Fibroblast of mammary gland (primary cell): ENCODE results near the gene EDN1.

Source experiments
- DNase-seq: peaks from one replicate; pipeline ENCODE4 v3.0.0-alpha.2; 2010; ENCODE audit warnings: low read depth
- H3K4me3 ChIP-seq: 2 replicates; pipeline ENCODE4 v1.5.1; 2011; ENCODE audit warnings: low read depth, mild to moderate bottlenecking, low read length, moderate library complexity; ENCODE audit not compliant: control insufficient read depth
- CTCF ChIP-seq: conservative IDR thresholded peaks from 2 replicates; pipeline ENCODE4 v1.5.1; 2011; ENCODE audit warnings: low read depth, low read length, inconsistent platforms; ENCODE audit not compliant: control insufficient read depth, insufficient read depth

Gene EDN1

DNA sequence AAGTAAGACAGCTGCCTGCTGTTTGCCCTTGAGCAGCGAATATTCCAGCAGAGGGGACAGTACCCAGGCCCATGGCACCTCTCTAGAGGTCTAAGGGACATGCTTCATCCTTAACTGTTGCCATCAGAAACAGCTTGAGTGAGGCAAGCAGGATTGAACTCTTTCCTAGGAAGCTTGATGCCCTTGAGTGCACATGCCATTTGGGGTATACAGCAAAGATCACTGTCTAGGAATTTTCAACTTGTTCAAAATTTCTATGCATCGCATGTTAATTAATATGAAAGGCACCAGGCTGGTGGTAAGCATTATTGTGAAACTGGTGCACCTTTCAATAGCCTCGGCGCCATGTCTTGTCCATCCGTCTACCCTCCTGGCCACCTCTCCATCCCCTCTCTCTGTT lies 54.1 kb downstream of the EDN1 start:
- H3K4me3 ChIP-seq: no peak overlapping the region
- DNase-seq: no peak
- no peak for TF ChIP-seq CTCF

DNA sequence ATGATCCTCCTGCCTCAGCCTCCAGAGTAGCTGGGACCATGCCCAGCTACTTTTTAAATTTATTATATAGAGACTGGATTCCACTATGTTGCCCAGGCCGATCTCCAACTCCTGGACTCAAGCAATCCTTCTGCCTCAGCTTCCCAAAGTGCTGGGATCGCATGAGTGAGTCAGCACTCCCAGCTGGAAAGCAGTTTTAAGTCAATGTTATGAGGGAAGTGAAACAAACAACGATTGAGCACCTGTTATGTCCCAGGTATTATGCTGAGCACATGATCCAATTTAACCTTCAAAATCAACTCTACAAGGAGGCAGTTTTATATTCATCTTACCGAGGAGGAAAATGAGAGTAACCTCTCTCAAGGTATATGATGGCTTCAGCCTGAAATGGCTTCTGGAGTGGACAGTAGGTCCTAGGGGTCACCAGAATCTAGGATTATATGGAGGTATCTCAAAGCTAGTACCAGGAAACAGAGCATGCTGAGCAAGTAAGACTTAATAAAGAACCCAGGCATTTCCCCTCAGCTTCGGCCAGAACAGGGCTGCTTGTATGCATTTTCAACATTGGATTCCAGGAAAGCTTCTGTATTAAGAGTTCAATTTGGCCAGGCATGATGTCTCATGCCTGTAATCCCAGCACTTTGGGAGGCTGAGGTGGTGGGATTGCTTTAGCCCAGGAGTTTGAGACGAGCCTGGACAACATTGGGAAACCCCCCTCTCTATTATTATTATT lies 55.0 kb downstream of the EDN1 start:
- TF ChIP-seq CTCF: no peak
- DNase-seq: no peak
- no peak overlapping the region for H3K4me3 ChIP-seq

DNA sequence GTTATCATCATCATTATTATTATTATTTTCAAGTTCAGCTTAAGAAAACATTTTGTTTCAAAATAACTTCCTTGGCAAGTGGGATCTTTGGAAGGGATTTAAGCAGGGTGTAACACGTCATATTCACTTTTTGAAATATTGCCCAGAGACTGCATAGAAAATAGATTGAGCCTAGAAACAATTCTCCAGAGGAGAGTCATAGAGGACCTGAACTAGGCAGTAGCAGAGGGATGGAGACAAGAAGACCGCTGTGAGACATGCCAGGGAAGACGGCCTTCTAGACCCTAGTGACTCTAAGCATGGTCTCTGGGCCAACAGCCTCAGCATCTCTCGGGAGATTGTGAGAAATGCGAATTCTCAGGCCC lies 55.5 kb downstream of the EDN1 start:
- H3K4me3 ChIP-seq: no peak overlapping the region
- DNase-seq: no peak
- no peak for TF ChIP-seq CTCF
